Measurements from ENCODE around the gene TBCK. TPM values are rescaled to one million over a fixed set of nuclear protein-coding genes. Genes with fewer than 3 reads are reported as not detected.
A peak's percentile ranks its signal among the peaks of the same experiment; 100 is the strongest.

Gene TBCK
- 60.4 TPM for total RNA-seq

DNA sequence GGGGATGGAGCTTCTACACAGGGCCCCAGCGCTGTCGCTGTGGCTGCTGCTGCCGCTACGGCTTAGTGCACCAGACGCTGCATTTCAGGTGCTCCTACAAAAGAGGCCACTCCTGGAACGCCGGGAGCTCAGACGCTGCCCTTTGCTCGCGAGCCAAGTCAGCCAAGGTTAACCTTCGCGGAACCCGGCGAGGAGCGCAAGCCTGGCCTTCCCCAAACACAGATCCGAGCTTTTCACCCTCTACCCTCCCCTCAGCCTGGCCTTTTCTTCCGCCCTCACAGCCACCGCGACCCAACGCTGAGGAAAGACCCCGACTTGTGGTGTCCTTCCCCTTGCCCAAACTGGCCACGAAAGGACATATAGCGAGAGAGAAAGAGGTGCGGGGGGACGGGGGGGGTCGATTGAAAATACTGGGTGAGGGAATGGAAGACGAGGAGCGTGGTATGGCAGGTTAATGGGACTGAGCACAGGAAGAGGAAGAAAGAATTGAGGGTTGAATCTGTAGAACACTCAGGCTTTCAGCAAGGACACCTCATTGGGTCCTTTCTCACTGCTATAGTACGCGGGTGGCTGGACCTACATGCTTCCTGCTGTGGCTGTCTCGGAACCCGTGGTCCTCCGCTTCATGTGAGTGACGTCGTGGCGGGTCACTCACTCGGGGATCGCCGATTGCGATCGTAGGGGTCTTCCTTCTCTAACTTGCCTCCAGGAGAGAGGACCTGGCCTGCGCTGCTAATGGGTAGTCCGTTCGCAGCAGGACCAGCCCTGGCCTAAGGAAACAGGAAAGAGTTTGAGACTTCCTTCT lies at the start of gene TBCK, which contains the start of gene AIMP1:
TSS of gene TBCK (minus strand) at position 242 of the 805 bp plus-strand sequence. CDS start 7,249 bp downstream, outside the sequence.
TSS of gene AIMP1 (plus strand) at position 583 of the 805 bp plus-strand sequence. CDS start 8,460 bp downstream, outside the sequence.
- intact Hi-C loops (cut with DNase I): no loop called here

GRCh38 chr4:106365613-106366012 lies 49.6 kb upstream of the TBCK start:
- intact Hi-C loops (cut with DNase I): no loop called here
- DNase-seq (ENCODE audit: low spot score): no peak
- peak; percentile 92 for ATAC-seq

More for the DNA sequence above, at the start of gene TBCK, which contains the start of gene AIMP1:
- peak; percentile 91 for DNase-seq (ENCODE audit: low spot score)
- ATAC-seq: peak; percentile 99

- ATAC-seq: no peak
- intact Hi-C loops (cut with DNase I): no loop called here
- DNase-seq (ENCODE audit: low spot score): no peak
Measured at GRCh38 chr4:106364282-106364681, 48.3 kb upstream of the TBCK start.

DNA sequence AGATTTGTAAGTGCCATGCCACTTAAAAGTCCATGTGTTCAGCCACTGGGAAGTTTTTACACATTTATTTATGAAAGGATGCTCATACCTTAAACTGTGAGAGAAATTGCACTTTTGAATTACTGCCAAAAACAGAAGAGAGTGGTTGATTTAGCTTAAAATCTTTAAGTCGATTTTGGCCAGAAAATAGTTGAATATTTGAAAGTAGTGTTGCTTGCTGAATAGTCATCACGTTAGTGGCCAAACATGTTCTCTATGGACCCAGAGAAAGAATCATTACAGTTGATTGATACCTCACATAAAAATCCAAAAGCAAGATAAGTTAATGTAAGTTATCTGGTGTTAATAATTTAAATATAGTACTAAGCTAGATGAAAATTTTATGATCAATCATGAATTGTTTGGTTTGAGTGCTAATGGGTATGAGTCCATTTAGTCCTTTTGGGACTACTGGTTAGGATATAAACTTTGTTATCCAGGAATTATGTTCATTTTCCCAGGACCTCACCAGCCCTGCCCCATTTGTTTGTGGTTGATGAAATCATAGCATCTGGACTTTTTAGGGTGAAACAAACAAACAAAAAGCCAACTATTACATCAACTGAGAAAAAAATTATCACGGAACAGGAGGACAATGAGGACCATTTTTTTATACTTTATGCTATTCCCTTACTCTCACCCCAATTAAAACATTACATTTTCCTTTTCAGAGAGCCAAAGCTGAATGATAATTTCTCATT lies 46.2 kb upstream of the TBCK start:
- no peak for DNase-seq (ENCODE audit: low spot score)
- ATAC-seq: no peak
- intact Hi-C loops (cut with DNase I): no loop called here

DNA sequence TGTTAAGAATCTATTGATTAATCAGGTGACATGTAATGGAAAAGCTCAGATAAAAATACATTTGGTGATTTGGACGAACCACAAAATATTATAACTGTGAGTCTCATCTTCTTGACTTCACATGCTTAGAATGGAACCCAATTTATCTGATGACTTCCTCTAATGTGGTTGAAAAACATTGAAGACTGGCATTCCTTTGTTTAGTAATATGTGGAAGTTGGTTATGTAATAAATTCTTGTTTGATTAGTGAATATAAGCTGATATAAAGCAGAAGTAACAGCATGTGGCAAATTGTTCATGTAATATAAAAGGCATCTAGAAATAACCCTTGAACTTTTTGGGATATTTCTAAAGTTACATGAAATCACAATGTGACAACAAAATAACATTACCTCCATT lies 42.9 kb upstream of the TBCK start:
- ATAC-seq (no peak), DNase-seq (ENCODE audit: low spot score) (no peak)
- intact Hi-C loops (cut with DNase I): no loop called here

- ATAC-seq (peak; percentile 71), DNase-seq (ENCODE audit: low spot score) (no peak)
- intact Hi-C loops (cut with DNase I): no loop called here
Measured at GRCh38 chr4:106355193-106355592, 39.2 kb upstream of the TBCK start.

GRCh38 chr4:106353786-106354185 lies 37.8 kb upstream of the TBCK start:
- intact Hi-C loops (cut with DNase I): no loop called here
- ATAC-seq: no peak
- DNase-seq (ENCODE audit: low spot score): no peak

DNA sequence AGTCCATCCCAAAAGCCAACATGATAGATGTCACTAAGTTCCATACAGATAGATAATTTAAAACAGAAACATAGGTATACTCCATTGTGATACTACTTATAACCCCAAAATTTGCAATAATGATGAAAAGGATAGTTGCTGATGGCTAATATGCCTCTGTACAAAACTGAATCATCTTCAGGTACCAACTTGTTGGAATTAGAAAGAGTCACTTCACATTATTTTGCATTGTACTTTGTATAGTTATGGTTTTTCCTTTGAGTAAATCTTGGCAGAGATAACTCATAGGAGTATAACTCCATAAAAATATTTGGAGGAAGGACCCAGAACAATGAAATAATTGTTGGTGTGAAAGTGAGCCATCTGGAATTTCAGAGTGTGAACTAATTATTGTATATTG lies 35.0 kb upstream of the TBCK start:
- intact Hi-C loops (cut with DNase I): no loop called here
- no peak for ATAC-seq
- no peak for DNase-seq (ENCODE audit: low spot score)

GRCh38 chr4:106347167-106347566 lies 31.2 kb upstream of the TBCK start:
- DNase-seq (ENCODE audit: low spot score) (no peak), ATAC-seq (no peak)
- intact Hi-C loops (cut with DNase I): no loop called here

DNA sequence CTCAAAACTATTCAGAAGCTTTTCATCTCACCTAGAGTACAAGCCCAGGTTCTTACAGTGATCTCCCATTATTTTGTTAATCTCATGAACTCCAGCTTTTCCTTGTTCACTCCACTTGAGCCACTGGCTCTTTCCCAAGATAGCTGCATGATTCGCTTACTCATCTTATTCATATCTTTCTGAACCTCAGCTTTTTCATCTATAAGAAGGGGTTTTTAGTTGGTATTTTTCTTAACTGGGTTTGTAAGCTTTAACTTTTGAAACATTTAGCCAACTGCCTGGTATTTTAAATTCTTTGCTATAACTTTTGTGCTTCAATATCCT lies 28.6 kb upstream of the TBCK start:
- ATAC-seq (no peak), DNase-seq (ENCODE audit: low spot score) (no peak)
- intact Hi-C loops (cut with DNase I): no loop called here

GRCh38 chr4:106343865-106344646 lies 28.0 kb upstream of the TBCK start:
- DNase-seq (ENCODE audit: low spot score) (no peak), ATAC-seq (no peak)
- intact Hi-C loops (cut with DNase I): no loop called here

- ATAC-seq: no peak
- no peak for DNase-seq (ENCODE audit: low spot score)
- intact Hi-C loops (cut with DNase I): no loop called here
Measured at GRCh38 chr4:106340774-106341173, 24.8 kb upstream of the TBCK start.

- DNase-seq (ENCODE audit: low spot score): no peak
- no peak for ATAC-seq
- intact Hi-C loops (cut with DNase I): no loop called here
Measured at GRCh38 chr4:106339431-106339830, 23.4 kb upstream of the TBCK start.

- intact Hi-C loops (cut with DNase I): no loop called here
- no peak for ATAC-seq
- DNase-seq (ENCODE audit: low spot score): no peak
Measured at GRCh38 chr4:106338671-106339070, 22.7 kb upstream of the TBCK start.

DNA sequence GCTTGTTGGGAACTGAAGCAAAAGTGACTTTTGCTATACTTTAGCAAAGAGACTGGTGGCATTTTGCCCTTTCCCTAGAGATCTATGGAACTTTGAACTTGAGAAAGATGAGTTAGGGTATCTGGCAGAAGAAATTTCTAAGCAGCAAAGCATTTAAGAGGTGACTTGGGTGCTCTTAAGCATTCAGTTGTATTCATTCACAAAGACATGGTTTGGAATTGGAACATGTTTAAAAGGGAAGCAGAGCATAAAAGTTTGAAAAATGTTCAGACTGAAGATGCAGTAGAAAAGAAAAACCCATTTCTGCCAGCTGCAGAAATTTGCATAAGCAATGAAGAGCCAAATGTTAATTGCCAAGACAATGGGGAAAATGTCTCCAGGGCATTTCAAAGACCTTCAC lies 21.9 kb upstream of the TBCK start:
- ATAC-seq: no peak
- intact Hi-C loops (cut with DNase I): no loop called here
- no peak for DNase-seq (ENCODE audit: low spot score)

DNA sequence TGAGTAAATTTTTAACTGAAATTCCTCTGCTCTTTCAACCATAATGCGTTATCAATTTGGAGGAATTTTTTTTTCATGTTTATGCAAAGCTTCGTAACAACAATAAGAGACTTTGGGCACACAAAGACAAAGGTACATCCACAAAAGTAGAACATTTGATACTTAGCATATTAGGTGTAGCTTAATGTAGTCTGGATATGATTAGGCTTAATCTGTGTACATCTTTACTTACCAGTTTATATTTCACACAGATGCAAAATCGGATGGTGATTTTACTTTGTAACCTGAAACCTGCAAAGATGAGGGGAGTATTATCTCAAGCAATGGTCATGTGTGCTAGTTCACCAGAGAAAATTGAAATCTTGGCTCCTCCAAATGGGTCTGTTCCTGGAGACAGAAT lies 20.6 kb upstream of the TBCK start:
- ATAC-seq: no peak
- intact Hi-C loops (cut with DNase I): no loop called here
- DNase-seq (ENCODE audit: low spot score): no peak

DNA sequence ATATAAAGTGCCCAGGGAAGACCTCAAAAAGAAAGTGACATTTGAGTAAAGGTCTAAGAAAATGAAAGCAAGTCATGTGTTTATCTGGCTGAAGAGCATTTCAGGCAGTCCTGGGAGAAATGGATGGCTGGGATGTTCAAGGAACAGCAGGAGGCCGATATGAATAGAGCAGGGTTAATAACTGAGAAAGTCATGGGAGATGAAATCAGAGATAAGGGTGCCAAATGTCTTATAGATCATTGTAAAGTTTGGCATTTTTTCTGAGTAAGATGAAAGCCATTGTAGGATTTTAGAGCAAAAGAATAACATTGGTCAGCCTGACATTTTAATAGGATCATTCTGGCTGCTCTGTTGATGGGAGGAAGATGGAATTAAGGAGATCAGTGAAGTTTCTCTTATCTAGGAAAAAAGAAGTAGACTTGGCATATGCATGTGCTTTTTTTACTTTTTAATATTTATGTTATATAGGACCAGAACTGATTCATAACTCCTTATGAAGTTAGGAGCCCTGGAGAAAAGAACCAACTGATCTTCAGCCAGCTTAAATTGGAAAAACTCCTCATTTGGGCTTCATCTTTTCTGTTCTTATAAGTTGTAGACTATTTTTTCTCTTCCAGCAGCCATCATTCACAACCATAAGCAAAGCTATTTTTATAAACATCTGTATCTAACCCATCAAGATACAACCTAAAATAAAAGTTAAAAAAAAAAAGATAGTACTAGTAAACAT lies 18.9 kb upstream of the TBCK start:
- no peak for DNase-seq (ENCODE audit: low spot score)
- intact Hi-C loops (cut with DNase I): no loop called here
- ATAC-seq: no peak

DNA sequence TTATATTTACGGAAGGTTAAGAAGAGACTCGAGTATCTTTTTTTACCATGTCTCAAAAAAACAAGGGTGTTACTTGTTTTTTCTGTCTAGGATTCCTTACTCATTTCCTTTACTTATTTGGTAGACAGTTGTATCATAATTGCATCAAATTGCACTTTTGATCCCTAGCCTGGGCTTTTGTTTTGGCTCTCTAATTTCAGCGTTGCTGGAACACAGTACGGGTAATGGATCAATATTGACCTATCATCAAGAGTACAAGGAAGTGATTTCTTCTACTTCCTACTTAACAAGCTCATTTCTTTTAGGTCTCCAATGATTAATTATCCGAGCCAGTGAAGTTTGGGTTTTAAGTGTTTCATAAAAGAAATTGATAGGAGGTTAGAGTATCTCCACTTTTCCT lies 17.2 kb upstream of the TBCK start:
- ATAC-seq (no peak), DNase-seq (ENCODE audit: low spot score) (no peak)
- intact Hi-C loops (cut with DNase I): no loop called here

- intact Hi-C loops (cut with DNase I): no loop called here
- ATAC-seq (no peak), DNase-seq (ENCODE audit: low spot score) (no peak)
Measured at GRCh38 chr4:106329041-106329618, 13.1 kb upstream of the TBCK start.
